Measurements from ENCODE around the gene FCRL2. TPM values are rescaled to one million over a fixed set of nuclear protein-coding genes. Genes with fewer than 3 reads are reported as not detected.

FCRL2 gene
- total RNA-seq, 2 donors from 2014 or later: not detected

- no peaks in the 10 kb centered on the region for H3K36me3 Mint-ChIP-seq (ENCODE audit: low read depth)
- 87 to 93% methylated on average over 4 to 7 of the region's 7 CpGs for WGBS, 2 experiments (ENCODE audit: insufficient coverage in 1 of 2, insufficient read length in 1 of 2)
These were observed 26.9 kb upstream of the FCRL2 start for GRCh38 chr1:157803851-157804250.

GRCh38 chr1:157799996-157800395 lies 23.1 kb upstream of the FCRL2 start:
- no peaks in the 10 kb centered on the region for H3K36me3 ChIP-seq (ENCODE audit: control insufficient read depth, insufficient read depth, low read length)
- H3K27ac ChIP-seq (ENCODE audit: low read depth, low read length): no peak overlapping the region
- 75 to 86% methylated on average over 1 of the region's 1 CpG for WGBS, 2 experiments (ENCODE audit: insufficient coverage in 1 of 2, insufficient read length in 1 of 2)
- no peak overlapping the region for H3K9ac ChIP-seq (ENCODE audit: extremely low read depth, low read length, poor library complexity, severe bottlenecking)
- no peaks in the 10 kb centered on the region for H3K27me3 ChIP-seq (ENCODE audit: control insufficient read depth, insufficient read depth, low read length, poor library complexity, severe bottlenecking)
- Mint-ChIP-seq H3K27ac (no peak overlapping the region), H3K36me3 (ENCODE audit: low read depth) (no peaks in the 10 kb centered on the region), H3K27me3 (ENCODE audit: insufficient read depth) (no peaks in the 10 kb centered on the region), H3K4me1 (no peaks in the 10 kb centered on the region), H3K9me3 (no peaks in the 10 kb centered on the region), H3K4me3 (no peak overlapping the region)
- H3K4me1 ChIP-seq (ENCODE audit: control insufficient read depth, insufficient read depth, low read length): no peaks in the 10 kb centered on the region
- H3K9me3 ChIP-seq (ENCODE audit: control insufficient read depth, low read length): no peaks in the 10 kb centered on the region
- no peak overlapping the region for H3K4me3 ChIP-seq (ENCODE audit: low read length)
- DNase-seq: no peak
- no peak for TF ChIP-seq CTCF (conservative IDR thresholded peaks at IDR 0.05)

More at GRCh38 chr1:157803851-157804250, 26.9 kb upstream of the FCRL2 start:
- Mint-ChIP-seq H3K27me3 (ENCODE audit: insufficient read depth) (peaks cover 6% of the 10 kb centered on the region), H3K4me1 (no peaks in the 10 kb centered on the region), H3K9me3 (no peaks in the 10 kb centered on the region), H3K4me3 (no peak overlapping the region), H3K27ac (no peak overlapping the region)
- Histone ChIP-seq H3K36me3 (ENCODE audit: control insufficient read depth, insufficient read depth, low read length) (no peaks in the 10 kb centered on the region), H3K4me1 (ENCODE audit: control insufficient read depth, insufficient read depth, low read length) (no peaks in the 10 kb centered on the region), H3K27me3 (ENCODE audit: control insufficient read depth, insufficient read depth, low read length, poor library complexity, severe bottlenecking) (peaks cover 5% of the 10 kb centered on the region), H3K4me3 (ENCODE audit: low read length) (no peak overlapping the region), H3K9me3 (ENCODE audit: control insufficient read depth, low read length) (no peaks in the 10 kb centered on the region), H3K9ac (ENCODE audit: extremely low read depth, low read length, poor library complexity, severe bottlenecking) (no peak overlapping the region), H3K27ac (ENCODE audit: low read depth, low read length) (no peak overlapping the region)
- DNase-seq: no peak
- TF ChIP-seq CTCF (conservative IDR thresholded peaks at IDR 0.05): no peak

GRCh38 chr1:157798211-157798610 lies 21.3 kb upstream of the FCRL2 start:
- Histone ChIP-seq H3K9ac (ENCODE audit: extremely low read depth, low read length, poor library complexity, severe bottlenecking) (no peak overlapping the region), H3K9me3 (ENCODE audit: control insufficient read depth, low read length) (peaks cover 2% of the 10 kb centered on the region), H3K4me3 (ENCODE audit: low read length) (no peak overlapping the region), H3K27ac (ENCODE audit: low read depth, low read length) (no peak overlapping the region), H3K27me3 (ENCODE audit: control insufficient read depth, insufficient read depth, low read length, poor library complexity, severe bottlenecking) (no peaks in the 10 kb centered on the region), H3K4me1 (ENCODE audit: control insufficient read depth, insufficient read depth, low read length) (no peaks in the 10 kb centered on the region), H3K36me3 (ENCODE audit: control insufficient read depth, insufficient read depth, low read length) (no peaks in the 10 kb centered on the region)
- Mint-ChIP-seq H3K36me3 (ENCODE audit: low read depth) (no peaks in the 10 kb centered on the region), H3K27me3 (ENCODE audit: insufficient read depth) (no peaks in the 10 kb centered on the region), H3K27ac (no peak overlapping the region), H3K9me3 (peaks cover 8% of the 10 kb centered on the region), H3K4me3 (no peak overlapping the region), H3K4me1 (no peaks in the 10 kb centered on the region)
- WGBS, 2 experiments (ENCODE audit: insufficient coverage in 1 of 2, insufficient read length in 1 of 2): 86 to 89% methylated on average over 4 to 5 of the region's 5 CpGs
- TF ChIP-seq CTCF (conservative IDR thresholded peaks at IDR 0.05): no peak
- no peak for DNase-seq

All from endodermal cell (in vitro differentiated cells).